Panc1 (cell line): ENCODE data around the gene PRXL2A. TPM values are rescaled to one million over a fixed set of nuclear protein-coding genes. Genes with fewer than 3 reads are reported as not detected.

ENCODE experiments used
- ATAC-seq: fragments of 200-7000 bp; cut with Tn5 transposase; 2 replicates; pipeline ENCODE4 v1.9.1; 2020; ENCODE audit warnings: mild to moderate bottlenecking, moderate library complexity
- BruUV-seq: library from RNA; stranded (reverse); fragments of 400-500 nt; replicated peaks from 2 replicates; lab custom pipeline; 2021; lab: Mats Ljungman, UMichigan
- CTCF ChIA-PET: fragments of 300-600 bp; sonication (Branson Sonifier 250); formaldehyde crosslinking; loops from one replicate; lab custom pipeline; 2022; ENCODE audit warnings: antibody characterized with exemption; lab: Charles Lee
- POLR2A ChIA-PET: fragments of 300-600 bp; sonication (Branson Sonifier 250); formaldehyde crosslinking; loops from one replicate; lab custom pipeline; 2022; ENCODE audit warnings: antibody characterized with exemption; lab: Charles Lee
- DNase-seq: peaks from one replicate; pipeline ENCODE4 v3.0.0-alpha.2; 2010; ENCODE audit warnings: low read depth, low spot score
- H3K27ac ChIP-seq: 2 replicates; pipeline ENCODE4 v1.5.1; 2011; ENCODE audit warnings: mild to moderate bottlenecking, low read length, inconsistent platforms
- H3K27me3 ChIP-seq: fragments of 200-500 bp; sonication (Bioruptor generic); 2 replicates; pipeline ENCODE4 v1.6.0; 2014; ENCODE audit warnings: low read length, inconsistent platforms; ENCODE audit not compliant: control insufficient read depth, insufficient read depth
- H3K36me3 ChIP-seq: fragments of 200-500 bp; sonication (Bioruptor generic); 2 replicates; pipeline ENCODE4 v1.5.1; 2014; ENCODE audit warnings: inconsistent platforms, mild to moderate bottlenecking, low read length, moderate library complexity; ENCODE audit not compliant: control insufficient read depth, insufficient read depth
- H3K4me1 ChIP-seq: 2 replicates; pipeline ENCODE4 v1.5.1; 2011; ENCODE audit warnings: inconsistent platforms, mild to moderate bottlenecking, low read length, moderate library complexity; ENCODE audit not compliant: control insufficient read depth, insufficient read depth
- H3K4me3 ChIP-seq, 2 experiments: 2 replicates each; pipeline ENCODE4 v1.5.1; 2011 to 2012; ENCODE audit warnings: low read depth in 2 of 2, low read length in 2 of 2, mild to moderate bottlenecking in 2 of 2, inconsistent platforms in 1 of 2, moderate library complexity in 1 of 2
- H3K9me3 ChIP-seq: fragments of 200-500 bp; sonication (Bioruptor generic); 2 replicates; pipeline ENCODE4 v1.5.1; 2014; ENCODE audit warnings: low read depth, mild to moderate bottlenecking, inconsistent platforms, low read length, moderate library complexity; ENCODE audit not compliant: control insufficient read depth, insufficient read depth
- CTCF ChIP-seq: fragments of 450-650 bp; IDR thresholded peaks from 2 replicates; pipeline ENCODE4 v1.5.1; 2017; ENCODE audit warnings: mild to moderate bottlenecking
- POLR2AphosphoS5 ChIP-seq: IDR thresholded peaks from 2 replicates; pipeline ENCODE4 v1.6.1; 2012; ENCODE audit warnings: mild to moderate bottlenecking, low read depth, low read length, moderate library complexity
- SIN3A ChIP-seq: IDR thresholded peaks from 2 replicates; pipeline ENCODE4 v1.6.1; 2012; ENCODE audit warnings: low read depth, mild to moderate bottlenecking, low read length, moderate library complexity, borderline replicate concordance; ENCODE audit not compliant: insufficient read depth
- TCF7L2 ChIP-seq: IDR thresholded peaks from 2 replicates; pipeline ENCODE4 v1.6.1; 2011; ENCODE audit warnings: mild to moderate bottlenecking, low read depth, low read length, inconsistent platforms
- in situ Hi-C: cut with HindIII; loops from 2 replicates; pipeline ENCODE4 v1.10.0; 2016; ENCODE audit warnings: low sequenced_read_pairs, low pct_unique_long_range_greater_than_20kb
- intact Hi-C: fragments of 100-400 bp; cut with micrococcal nuclease; formaldehyde crosslinking; loops from one replicate; pipeline ENCODE4 v1.10.0; 2022; ENCODE audit not compliant: unreplicated experiment
- total RNA-seq: library from RNA; stranded (reverse); gene quantifications from one replicate; pipeline ENCODE4 v1.2.1, GENCODE V29; 2021; ENCODE audit not compliant: unreplicated experiment
- TF ChIP-seq, protein P1 (sequence below), 2 experiments: IDR thresholded peaks; 2 replicates each; pipeline ENCODE4 v1.6.1; 2011 to 2012; ENCODE audit warnings: low read depth in 2 of 2, control low read depth in 1 of 2, low read length in 1 of 2, mild to moderate bottlenecking in 1 of 2, moderate library complexity in 1 of 2; ENCODE audit not compliant: insufficient read depth in 1 of 2

The PRXL2A gene
- total RNA-seq, 1 experiment from 2014 or later: 89.0 TPM

GRCh38 chr10:80437227-80437626 is 28.9 kb downstream of the PRXL2A start:
- CTCF ChIA-PET: no interaction called here
- no peak for ATAC-seq
- BruUV-seq: no TSS peak

GRCh38 chr10:80441831-80442230 is 33.5 kb downstream of the PRXL2A start:
- ATAC-seq: no peak
- DNase-seq: no peak
- CTCF ChIA-PET: no interaction called here
- H3K4me1 ChIP-seq: no peaks in the 10 kb centered on the region; the same call in 1 of the 2 replicates
- no peak overlapping the region for H3K27ac ChIP-seq
- no peaks in the 10 kb centered on the region for H3K9me3 ChIP-seq
- in situ Hi-C loops (no loop called here), intact Hi-C loops (loop anchor here (5.0 to 10.0 kb wide), 2 partner anchors 60 to 223 kb away; no protein-coding TSS in a partner anchor)
- TF ChIP-seq SIN3A (no peak), TCF7L2 (no peak), POLR2AphosphoS5 (no peak), CTCF (no peak)
- TF ChIP-seq, protein P1, sequence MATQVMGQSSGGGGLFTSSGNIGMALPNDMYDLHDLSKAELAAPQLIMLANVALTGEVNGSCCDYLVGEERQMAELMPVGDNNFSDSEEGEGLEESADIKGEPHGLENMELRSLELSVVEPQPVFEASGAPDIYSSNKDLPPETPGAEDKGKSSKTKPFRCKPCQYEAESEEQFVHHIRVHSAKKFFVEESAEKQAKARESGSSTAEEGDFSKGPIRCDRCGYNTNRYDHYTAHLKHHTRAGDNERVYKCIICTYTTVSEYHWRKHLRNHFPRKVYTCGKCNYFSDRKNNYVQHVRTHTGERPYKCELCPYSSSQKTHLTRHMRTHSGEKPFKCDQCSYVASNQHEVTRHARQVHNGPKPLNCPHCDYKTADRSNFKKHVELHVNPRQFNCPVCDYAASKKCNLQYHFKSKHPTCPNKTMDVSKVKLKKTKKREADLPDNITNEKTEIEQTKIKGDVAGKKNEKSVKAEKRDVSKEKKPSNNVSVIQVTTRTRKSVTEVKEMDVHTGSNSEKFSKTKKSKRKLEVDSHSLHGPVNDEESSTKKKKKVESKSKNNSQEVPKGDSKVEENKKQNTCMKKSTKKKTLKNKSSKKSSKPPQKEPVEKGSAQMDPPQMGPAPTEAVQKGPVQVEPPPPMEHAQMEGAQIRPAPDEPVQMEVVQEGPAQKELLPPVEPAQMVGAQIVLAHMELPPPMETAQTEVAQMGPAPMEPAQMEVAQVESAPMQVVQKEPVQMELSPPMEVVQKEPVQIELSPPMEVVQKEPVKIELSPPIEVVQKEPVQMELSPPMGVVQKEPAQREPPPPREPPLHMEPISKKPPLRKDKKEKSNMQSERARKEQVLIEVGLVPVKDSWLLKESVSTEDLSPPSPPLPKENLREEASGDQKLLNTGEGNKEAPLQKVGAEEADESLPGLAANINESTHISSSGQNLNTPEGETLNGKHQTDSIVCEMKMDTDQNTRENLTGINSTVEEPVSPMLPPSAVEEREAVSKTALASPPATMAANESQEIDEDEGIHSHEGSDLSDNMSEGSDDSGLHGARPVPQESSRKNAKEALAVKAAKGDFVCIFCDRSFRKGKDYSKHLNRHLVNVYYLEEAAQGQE (IDR thresholded peaks at IDR 0.05; ENCODE audit: insufficient read depth in 1 of 2, low read depth in 2 of 2, low read length in 1 of 2): no peak
- POLR2A ChIA-PET: no interaction called here
- H3K4me3 ChIP-seq: no peak overlapping the region
- no peaks in the 10 kb centered on the region for H3K36me3 ChIP-seq
- no peaks in the 10 kb centered on the region; the same call in 1 of the 2 replicates for H3K27me3 ChIP-seq
- no TSS peak for BruUV-seq

More at GRCh38 chr10:80437227-80437626, 28.9 kb downstream of the PRXL2A start:
- H3K27ac ChIP-seq: no peak overlapping the region
- intact Hi-C loops (no loop called here), in situ Hi-C loops (no loop called here)
- TF ChIP-seq, protein P1 (IDR thresholded peaks at IDR 0.05; ENCODE audit: insufficient read depth in 1 of 2, low read depth in 2 of 2, low read length in 1 of 2): no peak
- TF ChIP-seq SIN3A: no peak
- no peak for TF ChIP-seq TCF7L2
- POLR2A ChIA-PET: no interaction called here
- H3K27me3 ChIP-seq: no peaks in the 10 kb centered on the region; the same call in 1 of the 2 replicates
- H3K4me3 ChIP-seq: no peak overlapping the region
- no peaks in the 10 kb centered on the region for H3K36me3 ChIP-seq
- H3K9me3 ChIP-seq: no peaks in the 10 kb centered on the region
- no peak for DNase-seq
- H3K4me1 ChIP-seq: no peaks in the 10 kb centered on the region
